HFFc6 (cell line): Measurements from ENCODE around the gene RUSC1. TPM values are rescaled to one million over a fixed set of nuclear protein-coding genes. Genes with fewer than 3 reads are reported as not detected.

ENCODE experiments used
- DNase-seq: peaks from one replicate; pipeline ENCODE4 v3.0.0-alpha.2; 2018
- H3K27ac Mint-ChIP-seq: 2 replicates; pipeline ENCODE4 v1.8.0; 2020; ENCODE audit warnings: mild to moderate bottlenecking, mixed read lengths
- H3K27me3 Mint-ChIP-seq: 2 replicates; pipeline ENCODE4 v1.8.0; 2021; ENCODE audit warnings: mild to moderate bottlenecking, moderate library complexity, mixed read lengths; ENCODE audit not compliant: insufficient read depth
- H3K36me3 Mint-ChIP-seq: 2 replicates; pipeline ENCODE4 v1.8.0; 2021; ENCODE audit warnings: low read depth, mixed read lengths
- H3K4me1 Mint-ChIP-seq: 2 replicates; pipeline ENCODE4 v1.8.0; 2020; ENCODE audit warnings: low read depth, mixed read lengths
- H3K4me3 Mint-ChIP-seq: 2 replicates; pipeline ENCODE4 v1.8.0; 2020; ENCODE audit warnings: mild to moderate bottlenecking, moderate library complexity, mixed read lengths
- H3K9me3 Mint-ChIP-seq: 2 replicates; pipeline ENCODE4 v1.8.0; 2020; ENCODE audit warnings: mild to moderate bottlenecking, mixed read lengths
- total RNA-seq, 6 experiments: library from RNA; stranded (reverse); fragmentation: NEBNext Ultra II Directional; extraction: Animal tissue kit (Norgen Biotek cat#: 25700); gene quantifications; 2 replicates in 1 of 6; 3 replicates in 5 of 6; pipeline ENCODE4 v1.2.3, GENCODE V29; 2021
- TF ChIP-seq, protein P1 (sequence below): fragments of 200-600 bp; sonication (generic); IDR thresholded peaks from 2 replicates; pipeline ENCODE4 v1.5.0; 2021; ENCODE audit warnings: antibody characterized with exemption, mild to moderate bottlenecking

Gene RUSC1
- total RNA-seq, 6 experiments from 2014 or later, result 26.6 to 36.0 (median 32.9) TPM

DNA sequence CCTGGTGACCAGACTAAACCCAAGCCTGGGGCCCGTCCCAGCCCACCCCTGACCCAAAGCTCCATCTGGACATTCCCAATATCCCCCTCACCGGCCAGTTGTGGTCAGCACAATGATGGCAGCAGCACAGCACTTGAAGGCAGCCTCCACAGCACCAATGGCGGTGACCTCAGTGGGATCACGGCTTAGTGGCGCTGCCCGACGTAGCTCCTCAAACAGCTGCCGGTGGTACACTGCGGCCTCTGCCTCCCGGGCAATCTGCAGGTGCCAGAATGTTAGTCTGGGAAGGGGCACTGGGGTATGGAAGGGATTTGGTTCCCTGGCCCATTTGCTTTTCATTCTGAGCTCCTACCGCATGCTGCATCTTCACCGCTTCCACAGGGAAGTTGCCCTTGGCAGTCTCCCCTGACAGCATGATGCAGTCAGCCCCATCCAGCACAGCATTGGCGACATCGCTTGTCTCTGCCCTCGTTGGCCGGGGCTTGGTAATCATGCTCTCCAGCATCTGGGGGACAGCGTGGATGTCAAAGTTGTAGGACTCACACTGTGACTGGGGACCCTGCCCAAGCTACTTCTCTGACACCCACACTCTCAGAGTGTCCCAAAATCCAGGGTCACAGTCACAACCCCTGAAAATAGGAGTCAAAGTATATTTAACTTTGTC, 27.5 kb upstream of the RUSC1 start:
- Mint-ChIP-seq H3K9me3 (no peaks in the 10 kb centered on the region), H3K4me1 (no peaks in the 10 kb centered on the region), H3K4me3 (no peak overlapping the region), H3K27ac (no peak overlapping the region), H3K36me3 (no peaks in the 10 kb centered on the region), H3K27me3 (peaks cover 45% of the 10 kb centered on the region)
- TF ChIP-seq, protein P1, sequence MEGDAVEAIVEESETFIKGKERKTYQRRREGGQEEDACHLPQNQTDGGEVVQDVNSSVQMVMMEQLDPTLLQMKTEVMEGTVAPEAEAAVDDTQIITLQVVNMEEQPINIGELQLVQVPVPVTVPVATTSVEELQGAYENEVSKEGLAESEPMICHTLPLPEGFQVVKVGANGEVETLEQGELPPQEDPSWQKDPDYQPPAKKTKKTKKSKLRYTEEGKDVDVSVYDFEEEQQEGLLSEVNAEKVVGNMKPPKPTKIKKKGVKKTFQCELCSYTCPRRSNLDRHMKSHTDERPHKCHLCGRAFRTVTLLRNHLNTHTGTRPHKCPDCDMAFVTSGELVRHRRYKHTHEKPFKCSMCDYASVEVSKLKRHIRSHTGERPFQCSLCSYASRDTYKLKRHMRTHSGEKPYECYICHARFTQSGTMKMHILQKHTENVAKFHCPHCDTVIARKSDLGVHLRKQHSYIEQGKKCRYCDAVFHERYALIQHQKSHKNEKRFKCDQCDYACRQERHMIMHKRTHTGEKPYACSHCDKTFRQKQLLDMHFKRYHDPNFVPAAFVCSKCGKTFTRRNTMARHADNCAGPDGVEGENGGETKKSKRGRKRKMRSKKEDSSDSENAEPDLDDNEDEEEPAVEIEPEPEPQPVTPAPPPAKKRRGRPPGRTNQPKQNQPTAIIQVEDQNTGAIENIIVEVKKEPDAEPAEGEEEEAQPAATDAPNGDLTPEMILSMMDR, result no peak
- DNase-seq, result no peak

DNA sequence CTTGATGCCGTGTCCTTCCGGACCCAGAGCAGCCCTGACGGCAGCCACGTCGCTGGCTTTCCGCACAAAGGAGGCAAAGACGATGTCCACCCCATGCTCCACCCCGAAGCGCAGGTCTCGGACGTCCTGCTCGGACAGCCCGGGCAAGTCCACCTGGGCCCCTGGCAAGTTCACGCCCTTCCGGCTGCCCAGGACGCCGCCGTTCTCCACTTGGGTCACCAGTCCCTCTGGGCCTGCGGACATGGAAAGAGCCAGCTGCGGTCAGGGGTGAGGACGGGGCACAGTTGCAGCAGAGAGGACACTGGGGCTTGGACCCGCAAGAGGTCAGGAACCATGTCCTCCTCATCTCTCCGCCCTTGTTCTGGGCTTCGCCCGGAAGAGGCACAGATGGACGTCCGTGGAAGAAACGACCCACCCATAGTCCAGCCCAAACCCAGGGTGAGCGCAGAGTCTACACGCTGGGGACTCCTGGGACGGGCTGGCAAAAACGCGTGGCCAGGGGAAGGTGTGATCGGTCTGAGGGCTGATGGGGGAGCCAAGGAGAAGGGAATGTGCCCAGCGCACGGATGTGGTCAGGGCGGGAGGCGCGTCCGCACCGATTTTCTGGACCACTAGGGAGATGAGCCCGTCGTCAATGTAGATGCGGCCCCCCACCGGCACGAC, 26.0 kb upstream of the RUSC1 start:
- no peaks in the 10 kb centered on the region for H3K9me3 Mint-ChIP-seq
- H3K27ac Mint-ChIP-seq, result no peak overlapping the region
- no peaks in the 10 kb centered on the region for H3K36me3 Mint-ChIP-seq
- TF ChIP-seq, protein P1, result no peak
- no peaks in the 10 kb centered on the region for H3K4me1 Mint-ChIP-seq
- H3K27me3 Mint-ChIP-seq, result peaks cover 45% of the 10 kb centered on the region
- H3K4me3 Mint-ChIP-seq, result no peak overlapping the region
- no peak for DNase-seq

DNA sequence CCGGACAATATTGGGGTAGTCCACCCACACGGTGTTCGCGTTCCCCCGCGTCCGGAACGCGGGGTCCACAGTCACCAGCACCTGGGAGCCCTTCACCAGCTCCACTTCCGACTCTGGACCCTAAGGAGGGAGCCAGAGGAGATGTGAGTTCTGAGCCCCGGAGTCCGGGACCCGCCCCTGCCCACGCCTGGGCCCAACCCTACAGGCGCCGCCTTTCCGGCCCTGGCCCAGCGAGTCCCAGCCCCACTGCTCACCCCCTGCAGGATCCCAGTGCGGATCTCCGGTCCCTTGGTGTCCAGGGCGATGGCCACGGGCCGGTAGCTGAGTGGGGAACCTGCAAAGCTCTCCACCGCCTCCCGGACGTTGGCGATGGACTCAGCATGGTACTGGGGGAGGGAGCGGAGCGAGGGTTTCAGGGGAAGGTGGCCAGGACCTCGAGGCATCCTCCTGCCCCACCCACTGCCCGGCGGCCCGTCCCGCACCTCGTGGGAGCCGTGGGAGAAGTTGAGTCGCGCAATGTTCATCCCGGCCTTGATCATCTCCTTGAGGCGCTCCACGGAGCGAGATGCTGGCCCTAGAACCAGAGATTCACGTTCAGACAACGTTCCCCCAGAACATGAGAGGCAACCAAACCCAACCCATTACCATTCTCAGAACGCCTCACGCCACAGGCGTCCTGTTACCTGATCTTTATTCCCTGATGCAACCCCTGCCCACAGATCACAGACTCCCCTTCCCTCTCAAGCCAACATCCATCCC, 25.3 kb upstream of the RUSC1 start:
- Mint-ChIP-seq H3K9me3 (no peaks in the 10 kb centered on the region), H3K4me3 (no peak overlapping the region), H3K27me3 (peaks cover 45% of the 10 kb centered on the region), H3K4me1 (no peaks in the 10 kb centered on the region), H3K27ac (no peak overlapping the region), H3K36me3 (no peaks in the 10 kb centered on the region)
- DNase-seq, result no peak
- TF ChIP-seq, protein P1, result no peak

DNA sequence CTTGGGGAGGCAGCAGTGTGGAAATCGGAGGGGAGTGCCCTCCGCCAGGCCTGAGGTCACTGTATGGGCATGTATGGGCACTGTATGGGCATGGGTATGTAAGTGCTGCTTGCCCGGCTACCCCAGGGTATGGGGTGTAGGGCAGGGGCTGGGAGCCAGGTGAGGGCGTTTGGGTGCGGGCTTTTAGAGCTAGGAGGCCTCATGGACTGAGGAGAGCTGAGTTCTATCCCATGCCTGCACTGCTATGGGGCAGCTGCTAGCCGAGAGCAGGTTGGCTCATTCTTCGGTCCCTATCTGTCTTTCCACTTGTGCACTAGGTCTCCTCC, 24.8 kb upstream of the RUSC1 start:
- DNase-seq, result no peak
- H3K4me1 Mint-ChIP-seq, result no peaks in the 10 kb centered on the region
- peaks cover 45% of the 10 kb centered on the region for H3K27me3 Mint-ChIP-seq
- no peaks in the 10 kb centered on the region for H3K36me3 Mint-ChIP-seq
- H3K9me3 Mint-ChIP-seq, result no peaks in the 10 kb centered on the region
- no peak overlapping the region for H3K4me3 Mint-ChIP-seq
- no peak overlapping the region for H3K27ac Mint-ChIP-seq
- TF ChIP-seq, protein P1, result no peak

DNA sequence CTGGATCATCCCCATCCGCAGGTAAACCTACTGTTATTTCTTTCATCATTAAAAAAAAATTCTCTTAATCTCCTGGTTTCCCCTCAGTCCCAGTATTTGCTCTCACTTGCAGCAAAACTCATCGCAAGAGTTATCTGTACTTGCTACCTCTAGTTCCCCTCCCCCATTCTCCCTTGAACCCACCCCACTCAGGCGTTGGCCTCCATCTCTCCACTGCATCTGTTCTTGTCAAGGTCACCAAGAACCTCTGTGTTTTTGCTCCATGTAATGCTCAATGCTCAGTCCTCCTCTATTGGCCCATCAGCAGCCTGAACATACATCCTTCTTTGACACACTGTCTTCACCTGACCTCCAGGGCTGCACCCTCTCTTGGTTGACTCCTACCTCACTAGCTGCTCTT, 24.0 kb upstream of the RUSC1 start:
- TF ChIP-seq, protein P1, result no peak
- Mint-ChIP-seq H3K36me3 (no peaks in the 10 kb centered on the region), H3K4me3 (no peak overlapping the region), H3K4me1 (no peaks in the 10 kb centered on the region), H3K27ac (no peak overlapping the region), H3K9me3 (no peaks in the 10 kb centered on the region), H3K27me3 (peaks cover 42% of the 10 kb centered on the region)
- DNase-seq, result no peak
